ENCODE results near the gene IFT43.

GRCh38 chr14:76023757-76024156 is 38.2 kb downstream of the IFT43 start:
- TF ChIP-seq, protein P1, sequence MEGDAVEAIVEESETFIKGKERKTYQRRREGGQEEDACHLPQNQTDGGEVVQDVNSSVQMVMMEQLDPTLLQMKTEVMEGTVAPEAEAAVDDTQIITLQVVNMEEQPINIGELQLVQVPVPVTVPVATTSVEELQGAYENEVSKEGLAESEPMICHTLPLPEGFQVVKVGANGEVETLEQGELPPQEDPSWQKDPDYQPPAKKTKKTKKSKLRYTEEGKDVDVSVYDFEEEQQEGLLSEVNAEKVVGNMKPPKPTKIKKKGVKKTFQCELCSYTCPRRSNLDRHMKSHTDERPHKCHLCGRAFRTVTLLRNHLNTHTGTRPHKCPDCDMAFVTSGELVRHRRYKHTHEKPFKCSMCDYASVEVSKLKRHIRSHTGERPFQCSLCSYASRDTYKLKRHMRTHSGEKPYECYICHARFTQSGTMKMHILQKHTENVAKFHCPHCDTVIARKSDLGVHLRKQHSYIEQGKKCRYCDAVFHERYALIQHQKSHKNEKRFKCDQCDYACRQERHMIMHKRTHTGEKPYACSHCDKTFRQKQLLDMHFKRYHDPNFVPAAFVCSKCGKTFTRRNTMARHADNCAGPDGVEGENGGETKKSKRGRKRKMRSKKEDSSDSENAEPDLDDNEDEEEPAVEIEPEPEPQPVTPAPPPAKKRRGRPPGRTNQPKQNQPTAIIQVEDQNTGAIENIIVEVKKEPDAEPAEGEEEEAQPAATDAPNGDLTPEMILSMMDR (IDR thresholded peaks at IDR 0.05), result no peak
- no peak for TF ChIP-seq POLR2A (IDR thresholded peaks at IDR 0.05)
